Measurements from ENCODE around the gene UGDH.

The UGDH gene

GRCh38 chr4:39451423-39452023 lies 75.7 kb downstream of the UGDH start:
- no peak for DNase-seq

GRCh38 chr4:39450618-39451017 lies 76.6 kb downstream of the UGDH start:
- no peak for DNase-seq
